GM23338 (cell line): Measurements from ENCODE around the gene ACOX2. TPM values are rescaled to one million over a fixed set of nuclear protein-coding genes. Genes with fewer than 3 reads are reported as not detected.

Experiments used
- ATAC-seq: fragments of 200-7000 bp; cut with Tn5 transposase; 3 replicates; pipeline ENCODE4 v1.9.1; 2020
- DNase-seq: peaks from one replicate; pipeline ENCODE4 v3.0.0-alpha.2; 2015; ENCODE audit warnings: low spot score
- H2AFZ ChIP-seq: fragments of 200-600 bp; sonication (generic); 2 replicates; pipeline ENCODE4 v1.8.0; 2016; ENCODE audit warnings: antibody characterized with exemption, mild to moderate bottlenecking, moderate library complexity
- H3F3A ChIP-seq: fragments of 200-600 bp; sonication (generic); replicated peaks from 2 replicates; pipeline ENCODE4 v1.8.0; 2017; ENCODE audit warnings: antibody characterized with exemption, mixed run types, low read depth
- H3K27ac ChIP-seq: fragments of 200-600 bp; sonication (generic); 2 replicates; pipeline ENCODE4 v1.6.1; 2016; ENCODE audit warnings: low read depth
- H3K27me3 ChIP-seq: fragments of 200-600 bp; sonication (generic); 2 replicates; pipeline ENCODE4 v1.8.0; 2016; ENCODE audit warnings: mild to moderate bottlenecking, mixed run types, moderate library complexity; ENCODE audit not compliant: insufficient read depth
- H3K36me3 ChIP-seq: fragments of 200-600 bp; sonication (generic); 2 replicates; pipeline ENCODE4 v1.8.0; 2016; ENCODE audit warnings: mild to moderate bottlenecking; ENCODE audit not compliant: insufficient read depth
- H3K4me1 ChIP-seq: fragments of 200-600 bp; sonication (generic); 2 replicates; pipeline ENCODE4 v1.8.0; 2016; ENCODE audit warnings: mild to moderate bottlenecking, moderate library complexity; ENCODE audit not compliant: insufficient read depth
- H3K4me2 ChIP-seq: fragments of 200-600 bp; sonication (generic); 2 replicates; pipeline ENCODE4 v1.7.1; 2017; ENCODE audit warnings: mixed run types
- H3K4me3 ChIP-seq: fragments of 200-600 bp; sonication (generic); 2 replicates; pipeline ENCODE4 v1.6.1; 2016; ENCODE audit warnings: mixed run types
- H3K79me2 ChIP-seq: fragments of 200-600 bp; sonication (generic); replicated peaks from 2 replicates; pipeline ENCODE4 v1.8.0; 2017; ENCODE audit warnings: mild to moderate bottlenecking; ENCODE audit not compliant: insufficient read depth
- H3K9me2 ChIP-seq: fragments of 200-600 bp; sonication (generic); 2 replicates; pipeline ENCODE4 v1.8.0; 2017; ENCODE audit not compliant: insufficient read depth
- H4K20me1 ChIP-seq: fragments of 200-600 bp; sonication (generic); replicated peaks from 2 replicates; pipeline ENCODE4 v1.8.0; 2017; ENCODE audit warnings: mild to moderate bottlenecking; ENCODE audit not compliant: insufficient read depth
- H3K27ac Mint-ChIP-seq: 2 replicates; pipeline ENCODE4 v1.8.0; 2020; ENCODE audit warnings: inconsistent platforms, mild to moderate bottlenecking, moderate library complexity, mixed read lengths
- H3K27me3 Mint-ChIP-seq: 3 replicates; pipeline ENCODE4 v1.8.0; 2022; ENCODE audit warnings: low read depth, mild to moderate bottlenecking, moderate library complexity, mixed read lengths, inconsistent platforms; ENCODE audit not compliant: insufficient read depth, poor library complexity
- H3K36me3 Mint-ChIP-seq: 3 replicates; pipeline ENCODE4 v1.8.0; 2021; ENCODE audit warnings: low read depth, mild to moderate bottlenecking, inconsistent platforms, moderate library complexity, mixed read lengths
- H3K4me1 Mint-ChIP-seq: 3 replicates; pipeline ENCODE4 v1.8.0; 2020; ENCODE audit warnings: mild to moderate bottlenecking, inconsistent platforms, mixed read lengths
- H3K4me3 Mint-ChIP-seq: 3 replicates; pipeline ENCODE4 v1.8.0; 2021; ENCODE audit warnings: moderate library complexity, mild to moderate bottlenecking, inconsistent platforms, mixed read lengths
- H3K9me3 Mint-ChIP-seq: 3 replicates; pipeline ENCODE4 v1.8.0; 2020; ENCODE audit warnings: moderate library complexity, mild to moderate bottlenecking, inconsistent platforms, mixed read lengths
- CREB1 ChIP-seq: fragments of 250-450 bp; sonication (Bioruptor Pico); IDR thresholded peaks from 2 replicates; pipeline ENCODE4 v1.5.0; 2020; ENCODE audit warnings: low read depth, mild to moderate bottlenecking, moderate library complexity
- EZH2 ChIP-seq: fragments of 200-600 bp; sonication (generic); IDR thresholded peaks from one replicate; pipeline ENCODE4 v1.8.0; 2017; ENCODE audit warnings: antibody characterized with exemption, mild to moderate bottlenecking, low read depth; ENCODE audit not compliant: unreplicated experiment
- EZH2phosphoT487 ChIP-seq: fragments of 200-600 bp; sonication (generic); IDR thresholded peaks from one replicate; pipeline ENCODE4 v1.8.1; 2018; ENCODE audit warnings: antibody characterized with exemption; ENCODE audit not compliant: unreplicated experiment
- JUNB ChIP-seq: IDR thresholded peaks from one replicate; pipeline ENCODE4 v1.6.1; 2016; ENCODE audit warnings: antibody characterized with exemption; ENCODE audit not compliant: unreplicated experiment
- NANOG ChIP-seq: IDR thresholded peaks from 2 replicates; pipeline ENCODE4 v1.6.1; 2016; ENCODE audit warnings: antibody characterized with exemption, borderline replicate concordance
- POLR2AphosphoS5 ChIP-seq: IDR thresholded peaks from 2 replicates; pipeline ENCODE4 v1.6.1; 2016; ENCODE audit warnings: antibody characterized with exemption, low read depth
- STAT1 ChIP-seq: IDR thresholded peaks from one replicate; pipeline ENCODE4 v1.6.1; 2016; ENCODE audit warnings: antibody characterized with exemption; ENCODE audit not compliant: unreplicated experiment
- ZNF114 ChIP-seq: fragments of 250-450 bp; sonication (Bioruptor Pico); IDR thresholded peaks from 2 replicates; pipeline ENCODE4 v1.5.0; 2020; ENCODE audit warnings: mild to moderate bottlenecking, moderate library complexity
- ZNF331 ChIP-seq: fragments of 250-450 bp; sonication (Bioruptor Pico); IDR thresholded peaks from 2 replicates; pipeline ENCODE4 v1.5.0; 2020; ENCODE audit warnings: low read depth, mild to moderate bottlenecking, moderate library complexity
- polyA plus RNA-seq: library from polyadenylated mRNA; unstranded; fragments of >200 nt; fragmentation: Nextera tagmentation; extraction: Ambion mirVana; gene quantifications from 2 replicates; pipeline ENCODE4 v1.2.1, GENCODE V29; 2016
- total RNA-seq: library from RNA; depleted of rRNA; stranded (reverse); fragments of >200 nt; shearing (Covaris generic); gene quantifications from 2 replicates; pipeline ENCODE4 v1.2.3, GENCODE V29; 2014
- TF ChIP-seq, protein P1 (sequence below): fragments of 250-450 bp; sonication (Bioruptor Pico); IDR thresholded peaks from 2 replicates; pipeline ENCODE4 v1.5.0; 2020; ENCODE audit warnings: mild to moderate bottlenecking, moderate library complexity
- TF ChIP-seq, protein P2 (sequence below): IDR thresholded peaks from 2 replicates; pipeline ENCODE4 v1.6.1; 2016; ENCODE audit warnings: antibody characterized with exemption
- TF ChIP-seq, protein P3 (sequence below), 2 experiments: fragments of 200-600 bp in 1 of 2; sonication (generic) in 1 of 2; conservative IDR thresholded peaks; 2 replicates each; pipeline versions ENCODE4 v1.5.1 to v1.6.1; 2016 to 2017; ENCODE audit warnings: antibody characterized with exemption in 2 of 2, low read depth in 2 of 2, mild to moderate bottlenecking in 2 of 2, moderate library complexity in 1 of 2

Gene ACOX2
- total and polyA plus RNA-seq, 2 experiments from 2014 or later: 1.1 to 1.9 TPM

DNA sequence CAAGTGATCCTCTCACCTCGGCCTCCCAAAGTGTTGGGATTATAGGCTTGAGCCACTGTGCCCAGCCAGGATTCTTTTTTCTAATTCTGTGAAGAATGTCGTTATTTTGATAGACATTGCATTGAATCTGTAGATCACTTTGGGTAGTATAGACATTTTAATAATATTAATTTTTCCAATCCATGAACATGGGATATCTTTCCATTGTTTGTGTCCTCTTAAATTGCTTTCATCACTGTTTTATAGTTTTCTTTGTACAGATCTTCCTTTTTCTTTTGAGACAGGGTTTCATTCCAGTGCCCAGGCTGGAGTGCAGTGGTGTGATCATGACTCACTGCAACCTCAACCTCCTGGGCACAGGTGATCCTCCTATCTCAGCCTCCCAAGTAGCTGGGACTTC lies 56.7 kb downstream of the ACOX2 start:
- Histone ChIP-seq H3K4me2 (no peak overlapping the region), H3K4me1 (no peaks in the 10 kb centered on the region), H3K9me2 (0 out of 2 replicates have a peak, but pooled peaks cover 6% of the 10 kb centered on the region), H2AFZ (no peak overlapping the region), H3K79me2 (no peaks in the 10 kb centered on the region), H4K20me1 (no peaks in the 10 kb centered on the region), H3F3A (no peaks in the 10 kb centered on the region), H3K36me3 (no peaks in the 10 kb centered on the region), H3K27me3 (no peaks in the 10 kb centered on the region), H3K4me3 (no peak overlapping the region), H3K27ac (no peak overlapping the region)
- no peaks in the 10 kb centered on the region for H3K36me3 Mint-ChIP-seq
- H3K27ac Mint-ChIP-seq: no peak overlapping the region
- H3K27me3 Mint-ChIP-seq: peaks cover 1% of the 10 kb centered on the region
- no peak overlapping the region for H3K4me3 Mint-ChIP-seq
- H3K9me3 Mint-ChIP-seq: no peaks in the 10 kb centered on the region; the same call in 2 of the 3 replicates
- no peak for DNase-seq
- TF ChIP-seq JUNB (no peak), EZH2 (no peak), POLR2AphosphoS5 (no peak), CREB1 (CRISPR knock-in tag) (no peak), NANOG (no peak), EZH2phosphoT487 (no peak), ZNF331 (no peak), ZNF114 (no peak), STAT1 (no peak)
- TF ChIP-seq, protein P1, sequence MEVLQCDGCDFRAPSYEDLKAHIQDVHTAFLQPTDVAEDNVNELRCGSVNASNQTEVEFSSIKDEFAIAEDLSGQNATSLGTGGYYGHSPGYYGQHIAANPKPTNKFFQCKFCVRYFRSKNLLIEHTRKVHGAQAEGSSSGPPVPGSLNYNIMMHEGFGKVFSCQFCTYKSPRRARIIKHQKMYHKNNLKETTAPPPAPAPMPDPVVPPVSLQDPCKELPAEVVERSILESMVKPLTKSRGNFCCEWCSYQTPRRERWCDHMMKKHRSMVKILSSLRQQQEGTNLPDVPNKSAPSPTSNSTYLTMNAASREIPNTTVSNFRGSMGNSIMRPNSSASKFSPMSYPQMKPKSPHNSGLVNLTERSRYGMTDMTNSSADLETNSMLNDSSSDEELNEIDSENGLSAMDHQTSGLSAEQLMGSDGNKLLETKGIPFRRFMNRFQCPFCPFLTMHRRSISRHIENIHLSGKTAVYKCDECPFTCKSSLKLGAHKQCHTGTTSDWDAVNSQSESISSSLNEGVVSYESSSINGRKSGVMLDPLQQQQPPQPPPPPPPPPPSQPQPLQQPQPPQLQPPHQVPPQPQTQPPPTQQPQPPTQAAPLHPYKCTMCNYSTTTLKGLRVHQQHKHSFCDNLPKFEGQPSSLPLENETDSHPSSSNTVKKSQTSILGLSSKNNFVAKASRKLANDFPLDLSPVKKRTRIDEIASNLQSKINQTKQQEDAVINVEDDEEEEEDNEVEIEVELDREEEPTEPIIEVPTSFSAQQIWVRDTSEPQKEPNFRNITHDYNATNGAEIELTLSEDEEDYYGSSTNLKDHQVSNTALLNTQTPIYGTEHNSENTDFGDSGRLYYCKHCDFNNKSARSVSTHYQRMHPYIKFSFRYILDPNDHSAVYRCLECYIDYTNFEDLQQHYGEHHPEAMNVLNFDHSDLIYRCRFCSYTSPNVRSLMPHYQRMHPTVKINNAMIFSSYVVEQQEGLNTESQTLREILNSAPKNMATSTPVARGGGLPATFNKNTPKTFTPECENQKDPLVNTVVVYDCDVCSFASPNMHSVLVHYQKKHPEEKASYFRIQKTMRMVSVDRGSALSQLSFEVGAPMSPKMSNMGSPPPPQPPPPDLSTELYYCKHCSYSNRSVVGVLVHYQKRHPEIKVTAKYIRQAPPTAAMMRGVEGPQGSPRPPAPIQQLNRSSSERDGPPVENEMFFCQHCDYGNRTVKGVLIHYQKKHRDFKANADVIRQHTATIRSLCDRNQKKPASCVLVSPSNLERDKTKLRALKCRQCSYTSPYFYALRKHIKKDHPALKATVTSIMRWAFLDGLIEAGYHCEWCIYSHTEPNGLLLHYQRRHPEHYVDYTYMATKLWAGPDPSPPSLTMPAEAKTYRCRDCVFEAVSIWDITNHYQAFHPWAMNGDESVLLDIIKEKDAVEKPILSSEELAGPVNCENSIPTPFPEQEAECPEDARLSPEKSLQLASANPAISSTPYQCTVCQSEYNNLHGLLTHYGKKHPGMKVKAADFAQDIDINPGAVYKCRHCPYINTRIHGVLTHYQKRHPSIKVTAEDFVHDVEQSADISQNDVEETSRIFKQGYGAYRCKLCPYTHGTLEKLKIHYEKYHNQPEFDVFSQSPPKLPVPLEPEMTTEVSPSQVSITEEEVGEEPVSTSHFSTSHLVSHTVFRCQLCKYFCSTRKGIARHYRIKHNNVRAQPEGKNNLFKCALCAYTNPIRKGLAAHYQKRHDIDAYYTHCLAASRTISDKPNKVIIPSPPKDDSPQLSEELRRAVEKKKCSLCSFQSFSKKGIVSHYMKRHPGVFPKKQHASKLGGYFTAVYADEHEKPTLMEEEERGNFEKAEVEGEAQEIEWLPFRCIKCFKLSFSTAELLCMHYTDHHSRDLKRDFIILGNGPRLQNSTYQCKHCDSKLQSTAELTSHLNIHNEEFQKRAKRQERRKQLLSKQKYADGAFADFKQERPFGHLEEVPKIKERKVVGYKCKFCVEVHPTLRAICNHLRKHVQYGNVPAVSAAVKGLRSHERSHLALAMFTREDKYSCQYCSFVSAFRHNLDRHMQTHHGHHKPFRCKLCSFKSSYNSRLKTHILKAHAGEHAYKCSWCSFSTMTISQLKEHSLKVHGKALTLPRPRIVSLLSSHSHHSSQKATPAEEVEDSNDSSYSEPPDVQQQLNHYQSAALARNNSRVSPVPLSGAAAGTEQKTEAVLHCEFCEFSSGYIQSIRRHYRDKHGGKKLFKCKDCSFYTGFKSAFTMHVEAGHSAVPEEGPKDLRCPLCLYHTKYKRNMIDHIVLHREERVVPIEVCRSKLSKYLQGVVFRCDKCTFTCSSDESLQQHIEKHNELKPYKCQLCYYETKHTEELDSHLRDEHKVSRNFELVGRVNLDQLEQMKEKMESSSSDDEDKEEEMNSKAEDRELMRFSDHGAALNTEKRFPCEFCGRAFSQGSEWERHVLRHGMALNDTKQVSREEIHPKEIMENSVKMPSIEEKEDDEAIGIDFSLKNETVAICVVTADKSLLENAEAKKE (CRISPR knock-in tag): no peak
- TF ChIP-seq, protein P2, sequence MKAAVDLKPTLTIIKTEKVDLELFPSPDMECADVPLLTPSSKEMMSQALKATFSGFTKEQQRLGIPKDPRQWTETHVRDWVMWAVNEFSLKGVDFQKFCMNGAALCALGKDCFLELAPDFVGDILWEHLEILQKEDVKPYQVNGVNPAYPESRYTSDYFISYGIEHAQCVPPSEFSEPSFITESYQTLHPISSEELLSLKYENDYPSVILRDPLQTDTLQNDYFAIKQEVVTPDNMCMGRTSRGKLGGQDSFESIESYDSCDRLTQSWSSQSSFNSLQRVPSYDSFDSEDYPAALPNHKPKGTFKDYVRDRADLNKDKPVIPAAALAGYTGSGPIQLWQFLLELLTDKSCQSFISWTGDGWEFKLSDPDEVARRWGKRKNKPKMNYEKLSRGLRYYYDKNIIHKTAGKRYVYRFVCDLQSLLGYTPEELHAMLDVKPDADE: no peak
- TF ChIP-seq, protein P3, sequence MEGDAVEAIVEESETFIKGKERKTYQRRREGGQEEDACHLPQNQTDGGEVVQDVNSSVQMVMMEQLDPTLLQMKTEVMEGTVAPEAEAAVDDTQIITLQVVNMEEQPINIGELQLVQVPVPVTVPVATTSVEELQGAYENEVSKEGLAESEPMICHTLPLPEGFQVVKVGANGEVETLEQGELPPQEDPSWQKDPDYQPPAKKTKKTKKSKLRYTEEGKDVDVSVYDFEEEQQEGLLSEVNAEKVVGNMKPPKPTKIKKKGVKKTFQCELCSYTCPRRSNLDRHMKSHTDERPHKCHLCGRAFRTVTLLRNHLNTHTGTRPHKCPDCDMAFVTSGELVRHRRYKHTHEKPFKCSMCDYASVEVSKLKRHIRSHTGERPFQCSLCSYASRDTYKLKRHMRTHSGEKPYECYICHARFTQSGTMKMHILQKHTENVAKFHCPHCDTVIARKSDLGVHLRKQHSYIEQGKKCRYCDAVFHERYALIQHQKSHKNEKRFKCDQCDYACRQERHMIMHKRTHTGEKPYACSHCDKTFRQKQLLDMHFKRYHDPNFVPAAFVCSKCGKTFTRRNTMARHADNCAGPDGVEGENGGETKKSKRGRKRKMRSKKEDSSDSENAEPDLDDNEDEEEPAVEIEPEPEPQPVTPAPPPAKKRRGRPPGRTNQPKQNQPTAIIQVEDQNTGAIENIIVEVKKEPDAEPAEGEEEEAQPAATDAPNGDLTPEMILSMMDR (conservative IDR thresholded peaks at IDR 0.05; ENCODE audit: low read depth in 2 of 2): no peak
- no peaks in the 10 kb centered on the region; the same call in 2 of the 3 replicates for H3K4me1 Mint-ChIP-seq
- ATAC-seq: no peak
